Epidermal melanocyte (primary cell): ENCODE measurements around the gene TLN1.

Experiments used
- DNase-seq: peaks from one replicate; pipeline ENCODE4 v3.0.0; 2011; ENCODE audit warnings: low spot score; ENCODE audit not compliant: insufficient read length

Gene TLN1

GRCh38 chr9:35686222-35687203, 45.5 kb downstream of the TLN1 start:
- no peak for DNase-seq

GRCh38 chr9:35685506-35685905, 46.5 kb downstream of the TLN1 start:
- no peak for DNase-seq

DNA sequence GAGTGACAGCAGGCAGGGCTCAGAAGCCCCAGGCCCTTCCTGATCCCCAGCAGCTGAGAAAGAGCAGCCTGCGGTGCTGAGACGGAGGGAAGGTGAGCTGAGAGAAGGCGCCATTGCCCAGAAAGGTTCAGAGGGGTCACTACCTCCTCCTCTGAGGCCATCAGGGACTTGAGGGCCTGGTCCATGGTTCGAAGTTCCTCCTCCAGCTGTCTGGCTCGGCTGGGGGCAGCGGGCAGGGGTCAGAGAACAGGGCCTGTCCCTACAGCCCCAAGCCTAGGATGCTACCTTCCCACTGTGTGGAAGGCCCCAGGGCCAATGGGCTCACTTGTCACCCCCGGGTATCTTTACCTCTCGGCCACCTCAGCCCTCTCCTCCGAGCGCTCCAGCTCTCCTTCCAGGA, 47.1 kb downstream of the TLN1 start:
- DNase-seq = no peak

- DNase-seq = no peak
These were observed 48.7 kb downstream of the TLN1 start for GRCh38 chr9:35683323-35683722.

GRCh38 chr9:35682520-35683315, 49.3 kb downstream of the TLN1 start:
- no peak for DNase-seq

GRCh38 chr9:35682051-35682450, 49.9 kb downstream of the TLN1 start:
- no peak for DNase-seq

- no peak for DNase-seq
These were observed 50.5 kb downstream of the TLN1 start for GRCh38 chr9:35681341-35682002.

DNA sequence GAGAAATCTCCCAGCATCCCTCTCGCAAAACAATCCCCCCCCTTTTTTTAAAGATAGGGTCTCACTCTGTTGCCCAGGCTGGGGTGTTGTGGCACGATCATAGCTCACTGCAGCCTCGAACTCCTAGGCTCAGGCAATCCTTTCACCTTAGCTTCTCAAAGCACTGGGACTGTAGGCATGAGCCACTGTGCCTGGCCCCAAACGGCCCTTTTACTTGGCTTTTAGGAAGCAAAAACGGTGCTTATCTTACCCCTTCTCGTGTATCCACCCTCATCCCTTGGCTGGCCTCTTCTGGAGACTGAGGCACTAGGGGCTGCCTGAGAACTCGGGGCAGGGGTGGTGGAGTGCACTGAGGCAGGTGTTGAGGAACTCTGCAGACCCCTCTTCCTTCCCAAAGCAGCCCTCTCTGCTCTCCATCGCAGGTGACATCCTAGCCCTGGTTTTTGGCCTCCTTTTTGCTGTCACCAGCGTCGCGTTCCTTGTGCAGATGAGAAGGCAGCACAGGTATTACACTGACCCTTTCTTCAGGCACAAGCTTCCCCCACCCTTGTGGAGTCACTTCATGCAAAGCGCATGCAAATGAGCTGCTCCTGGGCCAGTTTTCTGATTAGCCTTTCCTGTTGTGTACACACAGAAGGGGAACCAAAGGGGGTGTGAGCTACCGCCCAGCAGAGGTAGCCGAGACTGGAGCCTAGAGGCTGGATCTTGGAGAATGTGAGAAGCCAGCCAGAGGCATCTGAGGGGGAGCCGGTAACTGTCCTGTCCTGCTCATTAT, 51.5 kb downstream of the TLN1 start:
- DNase-seq = no peak

GRCh38 chr9:35679766-35680330, 52.1 kb downstream of the TLN1 start:
- no peak for DNase-seq

GRCh38 chr9:35679091-35679490, 52.9 kb downstream of the TLN1 start:
- no peak for DNase-seq

DNA sequence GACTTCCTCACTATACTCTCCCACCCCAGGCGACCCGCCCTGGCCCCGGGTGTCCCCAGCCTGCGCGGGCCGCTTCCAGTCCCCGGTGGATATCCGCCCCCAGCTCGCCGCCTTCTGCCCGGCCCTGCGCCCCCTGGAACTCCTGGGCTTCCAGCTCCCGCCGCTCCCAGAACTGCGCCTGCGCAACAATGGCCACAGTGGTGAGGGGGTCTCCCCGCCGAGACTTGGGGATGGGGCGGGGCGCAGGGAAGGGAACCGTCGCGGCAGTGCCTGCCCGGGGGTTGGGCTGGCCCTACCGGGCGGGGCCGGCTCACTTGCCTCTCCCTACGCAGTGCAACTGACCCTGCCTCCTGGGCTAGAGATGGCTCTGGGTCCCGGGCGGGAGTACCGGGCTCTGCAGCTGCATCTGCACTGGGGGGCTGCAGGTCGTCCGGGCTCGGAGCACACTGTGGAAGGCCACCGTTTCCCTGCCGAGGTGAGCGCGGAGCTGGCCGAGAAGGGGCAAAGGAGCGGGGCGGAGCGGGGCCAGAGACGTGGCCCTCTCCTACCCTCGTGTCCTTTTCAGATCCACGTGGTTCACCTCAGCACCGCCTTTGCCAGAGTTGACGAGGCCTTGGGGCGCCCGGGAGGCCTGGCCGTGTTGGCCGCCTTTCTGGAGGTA, 56.1 kb downstream of the TLN1 start:
- DNase-seq = no peak

DNA sequence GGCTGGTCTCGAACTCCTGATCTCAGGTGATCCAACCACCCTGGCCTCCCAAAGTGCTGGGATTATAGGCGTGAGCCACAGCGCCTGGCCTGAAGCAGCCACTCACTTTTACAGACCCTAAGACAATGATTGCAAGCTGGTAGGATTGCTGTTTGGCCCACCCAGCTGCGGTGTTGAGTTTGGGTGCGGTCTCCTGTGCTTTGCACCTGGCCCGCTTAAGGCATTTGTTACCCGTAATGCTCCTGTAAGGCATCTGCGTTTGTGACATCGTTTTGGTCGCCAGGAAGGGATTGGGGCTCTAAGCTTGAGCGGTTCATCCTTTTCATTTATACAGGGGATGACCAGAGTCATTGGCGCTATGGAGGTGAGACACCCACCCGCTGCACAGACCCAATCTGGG, 56.8 kb downstream of the TLN1 start:
- DNase-seq = no peak

DNA sequence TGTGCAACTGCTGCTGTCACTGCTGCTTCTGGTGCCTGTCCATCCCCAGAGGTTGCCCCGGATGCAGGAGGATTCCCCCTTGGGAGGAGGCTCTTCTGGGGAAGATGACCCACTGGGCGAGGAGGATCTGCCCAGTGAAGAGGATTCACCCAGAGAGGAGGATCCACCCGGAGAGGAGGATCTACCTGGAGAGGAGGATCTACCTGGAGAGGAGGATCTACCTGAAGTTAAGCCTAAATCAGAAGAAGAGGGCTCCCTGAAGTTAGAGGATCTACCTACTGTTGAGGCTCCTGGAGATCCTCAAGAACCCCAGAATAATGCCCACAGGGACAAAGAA, 58.0 kb downstream of the TLN1 start:
- DNase-seq = no peak

DNA sequence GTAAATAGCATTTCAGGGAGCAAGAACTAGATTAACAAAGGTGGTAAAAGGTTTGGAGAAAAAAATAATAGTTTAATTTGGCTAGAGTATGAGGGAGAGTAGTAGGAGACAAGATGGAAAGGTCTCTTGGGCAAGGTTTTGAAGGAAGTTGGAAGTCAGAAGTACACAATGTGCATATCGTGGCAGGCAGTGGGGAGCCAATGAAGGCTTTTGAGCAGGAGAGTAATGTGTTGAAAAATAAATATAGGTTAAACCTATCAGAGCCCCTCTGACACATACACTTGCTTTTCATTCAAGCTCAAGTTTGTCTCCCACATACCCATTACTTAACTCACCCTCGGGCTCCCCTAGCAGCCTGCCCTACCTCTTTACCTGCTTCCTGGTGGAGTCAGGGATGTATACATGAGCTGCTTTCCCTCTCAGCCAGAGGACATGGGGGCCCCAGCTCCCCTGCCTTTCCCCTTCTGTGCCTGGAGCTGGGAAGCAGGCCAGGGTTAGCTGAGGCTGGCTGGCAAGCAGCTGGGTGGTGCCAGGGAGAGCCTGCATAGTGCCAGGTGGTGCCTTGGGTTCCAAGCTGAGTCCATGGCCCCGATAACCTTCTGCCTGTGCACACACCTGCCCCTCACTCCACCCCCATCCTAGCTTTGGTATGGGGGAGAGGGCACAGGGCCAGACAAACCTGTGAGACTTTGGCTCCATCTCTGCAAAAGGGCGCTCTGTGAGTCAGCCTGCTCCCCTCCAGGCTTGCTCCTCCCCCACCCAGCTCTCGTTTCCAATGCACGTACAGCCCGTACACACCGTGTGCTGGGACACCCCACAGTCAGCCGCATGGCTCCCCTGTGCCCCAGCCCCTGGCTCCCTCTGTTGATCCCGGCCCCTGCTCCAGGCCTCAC, 58.6 kb downstream of the TLN1 start, which contains the start of gene CA9:
CA9 (plus strand) TSS at position 797 of the 893 bp plus-strand sequence; CDS start at position 829, 32 bp downstream.
- DNase-seq = no peak

DNA sequence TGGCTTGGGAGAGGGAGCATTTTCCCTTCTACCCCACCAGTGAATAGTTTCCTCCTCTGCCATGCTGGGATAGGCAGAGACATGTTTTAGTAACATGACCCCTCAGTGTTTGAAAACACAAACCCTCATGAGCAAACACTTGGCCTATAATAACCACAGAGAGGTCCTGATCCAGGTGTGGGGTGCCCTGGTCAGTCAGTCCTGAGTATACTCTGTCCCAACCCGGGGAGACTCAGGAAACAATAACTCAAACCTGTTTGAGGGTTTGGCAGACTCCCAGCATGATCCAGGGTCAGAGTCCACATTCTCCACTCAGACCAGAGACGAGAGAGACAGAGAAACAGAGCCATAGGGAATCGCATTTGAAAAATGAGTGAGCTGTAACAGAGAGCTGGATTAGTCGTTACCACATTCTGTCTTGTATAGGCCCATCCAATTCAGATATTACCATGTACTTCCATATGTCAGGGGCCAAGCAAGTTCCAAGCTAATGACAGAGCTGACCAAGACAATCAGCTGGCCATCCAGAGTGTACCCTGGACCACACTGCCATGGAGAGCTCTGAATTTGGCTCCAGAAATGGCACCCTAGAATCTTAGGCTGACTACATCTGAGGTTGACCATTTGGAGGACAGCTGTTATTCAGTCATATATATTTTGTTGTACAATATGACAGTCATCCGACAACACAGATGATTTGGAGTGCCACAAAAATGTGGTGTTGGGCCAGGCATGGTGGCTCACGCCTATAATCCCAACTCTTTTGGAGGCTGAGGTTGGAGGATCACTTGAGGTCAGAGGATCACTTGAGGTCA, 62.5 kb downstream of the TLN1 start:
- DNase-seq = no peak

DNA sequence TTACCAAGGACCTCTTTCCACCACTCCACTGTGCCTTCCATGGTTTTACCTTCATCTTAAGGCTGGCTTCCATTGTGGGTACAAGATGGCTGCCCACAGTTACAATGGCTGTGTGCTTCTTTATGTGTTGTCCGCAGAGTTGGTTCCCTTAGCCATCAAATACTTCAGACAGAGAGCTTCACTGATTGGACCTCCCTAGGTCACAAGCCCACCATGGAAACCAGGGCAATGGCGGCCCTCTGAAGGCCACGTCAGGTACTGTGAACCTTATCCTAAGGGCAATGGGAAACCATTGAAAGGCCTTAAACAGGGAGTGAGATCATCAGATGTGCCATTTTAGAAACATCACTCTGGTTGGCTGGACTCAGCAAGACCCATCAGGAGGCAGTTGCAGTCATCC, 64.1 kb downstream of the TLN1 start:
- DNase-seq = no peak

DNA sequence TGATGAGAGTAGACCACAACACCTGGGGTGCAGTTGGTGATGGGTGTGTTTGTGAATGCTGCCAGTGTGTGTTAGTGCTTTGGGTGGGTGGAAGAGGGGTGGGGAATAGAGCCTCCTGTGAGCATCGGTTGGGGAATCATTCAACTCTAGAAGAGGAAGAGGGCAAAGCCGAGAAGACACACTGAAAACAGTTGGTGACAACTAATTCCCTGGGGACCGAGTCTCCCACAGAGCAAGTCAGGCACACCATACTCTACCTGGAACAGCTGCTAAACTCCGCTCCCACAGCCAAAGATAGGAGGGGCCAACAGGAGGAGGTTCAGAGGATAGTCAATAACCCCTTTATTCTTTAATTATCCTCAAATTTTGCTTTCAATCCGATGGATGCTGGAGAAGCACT, 65.4 kb downstream of the TLN1 start:
- no peak for DNase-seq

DNA sequence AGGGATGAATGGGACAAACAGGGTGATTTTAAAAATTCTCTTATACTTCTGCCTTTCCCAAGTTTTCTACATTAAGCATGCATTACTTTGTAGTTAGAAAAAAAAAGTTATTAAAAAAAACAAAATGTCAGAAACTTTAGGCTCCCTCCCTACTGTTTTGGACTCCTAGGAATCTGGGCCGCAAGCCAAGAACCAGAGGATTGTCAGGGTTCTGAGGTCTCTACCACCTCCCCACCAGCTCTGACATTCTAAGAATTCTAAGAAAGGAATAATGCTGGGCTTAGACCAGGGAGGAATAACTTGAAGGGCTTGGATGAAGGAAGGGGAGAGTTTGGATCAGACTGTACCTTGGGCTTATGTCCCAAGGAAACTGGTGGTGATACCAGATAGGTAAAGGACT, 66.0 kb downstream of the TLN1 start:
- DNase-seq = no peak
